Activated T-cell treated with anti-CD3 and anti-CD28 coated beads, Interleukin-2, amount 50 U/mL, for 4 hours (primary cell): ENCODE results near the gene UCN3. TPM values are rescaled to one million over a fixed set of nuclear protein-coding genes. Genes with fewer than 3 reads are reported as not detected.

ENCODE experiments used
- ATAC-seq, 2 donors: fragments of 200-7000 bp; cut with Tn5 transposase; one replicate each; pipeline ENCODE4 v1.10.0; 2021
- DNase-seq: peaks from one replicate; pipeline ENCODE4 v3.0.0-alpha.2; 2020
- H3K27me3 Mint-ChIP-seq: one replicate; pipeline ENCODE4 v1.8.0; 2021; ENCODE audit warnings: low read depth, mixed read lengths
- H3K36me3 Mint-ChIP-seq: one replicate; pipeline ENCODE4 v1.8.0; 2022; ENCODE audit warnings: mixed read lengths; ENCODE audit not compliant: insufficient read depth
- H3K4me1 Mint-ChIP-seq: one replicate; pipeline ENCODE4 v1.8.0; 2021; ENCODE audit warnings: low read depth, mixed read lengths
- H3K4me3 Mint-ChIP-seq: one replicate; pipeline ENCODE4 v1.8.0; 2021; ENCODE audit warnings: mild to moderate bottlenecking, moderate library complexity, mixed read lengths
- H3K9me3 Mint-ChIP-seq: one replicate; pipeline ENCODE4 v1.8.0; 2021; ENCODE audit warnings: mixed read lengths
- total RNA-seq, 3 donors: library from RNA; stranded (reverse); gene quantifications; one replicate each; pipeline ENCODE4 v1.2.1, GENCODE V29; 2021

The UCN3 gene
- total RNA-seq, 3 donors from 2014 or later = not detected

DNA sequence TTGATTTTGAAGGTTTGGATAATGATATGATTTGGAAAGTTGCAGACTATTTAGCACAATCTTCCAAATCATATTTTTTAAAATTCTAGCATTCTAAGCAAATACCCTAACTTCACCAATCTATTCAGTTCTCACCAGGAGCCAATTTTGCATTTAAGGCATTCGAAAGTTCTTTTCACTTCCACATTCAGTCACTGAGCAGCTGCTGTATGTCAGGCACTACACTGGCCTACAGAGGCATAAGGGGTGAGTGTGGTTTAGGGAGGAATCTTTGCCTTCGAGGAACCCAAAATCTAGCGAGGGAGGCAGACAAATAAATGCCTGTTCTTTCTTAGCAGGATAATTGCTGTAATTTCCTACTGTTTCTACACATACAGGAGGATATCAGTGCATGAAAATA, 10.7 kb upstream of the UCN3 start:
- no peak for DNase-seq
- Mint-ChIP-seq H3K9me3 (no peaks in the 10 kb centered on the region), H3K4me1 (peaks cover 3% of the 10 kb centered on the region), H3K4me3 (no peak overlapping the region), H3K27me3 (peaks cover 20% of the 10 kb centered on the region), H3K36me3 (no peaks in the 10 kb centered on the region)
- ATAC-seq = no peak

DNA sequence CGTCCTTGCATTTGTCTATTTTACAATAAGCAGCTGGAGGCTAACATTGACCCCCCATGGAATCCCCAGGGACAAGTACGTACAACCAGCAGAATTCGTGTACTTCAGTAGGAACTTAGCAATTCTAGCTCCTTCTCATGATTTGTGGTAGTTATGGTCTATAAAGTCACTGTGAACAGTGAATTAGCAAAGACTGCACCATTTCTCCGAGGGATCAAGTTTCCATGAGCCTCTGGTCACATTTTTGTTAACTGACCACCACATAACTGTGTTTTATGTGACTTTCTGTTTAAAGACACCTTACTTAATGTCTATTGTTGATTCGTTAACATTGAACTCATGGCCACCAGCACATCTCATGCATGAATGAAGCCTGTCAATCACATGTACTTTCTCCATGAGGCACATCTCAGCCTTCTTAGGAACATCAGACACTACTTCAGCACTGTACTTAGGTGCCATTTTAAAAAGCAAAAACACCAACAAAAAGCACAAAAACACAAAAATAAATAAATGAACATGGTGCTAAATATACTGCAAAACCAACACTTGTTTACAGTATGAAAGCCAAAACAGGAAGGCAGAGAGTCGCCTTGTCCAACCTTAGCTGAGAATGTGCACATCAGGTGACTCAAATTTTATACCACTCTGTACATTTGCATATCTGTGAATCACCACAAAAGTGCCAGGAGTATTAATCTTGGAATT, 9.0 kb upstream of the UCN3 start:
- DNase-seq (no peak), ATAC-seq (peak; percentile 28 to 37)
- H3K36me3 Mint-ChIP-seq = no peaks in the 10 kb centered on the region
- no peaks in the 10 kb centered on the region for H3K9me3 Mint-ChIP-seq
- H3K4me1 Mint-ChIP-seq = peaks cover 3% of the 10 kb centered on the region
- H3K4me3 Mint-ChIP-seq = no peak overlapping the region
- H3K27me3 Mint-ChIP-seq = peaks cover 21% of the 10 kb centered on the region

DNA sequence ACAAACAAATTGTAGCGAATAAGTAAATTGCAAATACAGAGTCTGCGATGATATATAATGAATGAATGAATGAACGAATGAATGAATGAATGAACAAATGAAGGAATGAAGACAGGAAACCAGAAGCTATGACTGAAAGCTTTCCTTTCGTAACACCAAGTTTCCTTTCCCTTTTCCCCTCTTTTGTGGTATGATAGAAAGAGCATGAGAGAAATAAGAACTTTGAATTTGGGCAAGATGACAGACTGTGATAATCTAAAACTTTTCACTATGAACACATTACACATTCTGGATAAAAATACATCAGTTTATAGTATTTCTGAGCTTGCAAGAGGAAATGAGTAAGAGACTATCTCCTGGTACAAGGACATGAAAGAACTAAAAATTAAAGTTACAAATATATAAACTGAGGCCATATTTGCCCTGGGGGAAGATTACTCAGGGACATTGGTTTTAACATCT, 8.4 kb upstream of the UCN3 start:
- H3K4me3 Mint-ChIP-seq = no peak overlapping the region
- H3K4me1 Mint-ChIP-seq = peaks cover 3% of the 10 kb centered on the region
- no peak for DNase-seq
- peaks cover 19% of the 10 kb centered on the region for H3K27me3 Mint-ChIP-seq
- peak; percentile 71 to 91 for ATAC-seq
- H3K36me3 Mint-ChIP-seq = no peaks in the 10 kb centered on the region
- no peaks in the 10 kb centered on the region for H3K9me3 Mint-ChIP-seq

DNA sequence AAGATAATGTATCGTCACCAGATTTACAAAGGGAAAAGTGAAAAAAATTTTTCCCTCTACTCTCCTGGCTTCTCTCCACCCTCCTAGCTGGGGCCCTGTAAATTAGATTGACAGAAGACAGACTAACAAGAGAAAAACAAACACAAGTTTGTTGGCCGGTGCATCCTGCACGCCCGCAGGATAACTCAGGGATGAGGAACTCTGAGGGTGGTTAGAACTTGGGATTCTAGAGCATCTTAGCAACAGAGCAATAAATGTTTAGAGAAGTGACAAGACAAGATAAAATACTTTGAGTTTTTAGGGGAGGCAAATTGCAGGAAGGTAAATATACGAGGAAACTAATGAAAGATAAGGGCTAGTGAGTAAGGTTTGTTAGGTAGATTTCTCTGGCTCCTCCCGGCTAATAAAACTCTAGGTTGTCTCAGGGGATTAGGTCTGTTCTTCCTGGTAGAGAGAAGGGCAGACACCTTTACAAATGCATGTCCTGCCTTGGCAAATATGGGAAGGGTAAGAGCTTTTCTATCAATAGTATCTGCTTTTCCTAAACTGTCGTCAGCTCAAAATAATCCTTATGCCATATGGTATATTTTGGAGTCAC, 4.3 kb upstream of the UCN3 start:
- DNase-seq (no peak), ATAC-seq (no peak)
- Mint-ChIP-seq H3K27me3 (peaks cover 21% of the 10 kb centered on the region), H3K36me3 (no peaks in the 10 kb centered on the region), H3K9me3 (no peaks in the 10 kb centered on the region), H3K4me1 (peaks cover 3% of the 10 kb centered on the region), H3K4me3 (no peak overlapping the region)

DNA sequence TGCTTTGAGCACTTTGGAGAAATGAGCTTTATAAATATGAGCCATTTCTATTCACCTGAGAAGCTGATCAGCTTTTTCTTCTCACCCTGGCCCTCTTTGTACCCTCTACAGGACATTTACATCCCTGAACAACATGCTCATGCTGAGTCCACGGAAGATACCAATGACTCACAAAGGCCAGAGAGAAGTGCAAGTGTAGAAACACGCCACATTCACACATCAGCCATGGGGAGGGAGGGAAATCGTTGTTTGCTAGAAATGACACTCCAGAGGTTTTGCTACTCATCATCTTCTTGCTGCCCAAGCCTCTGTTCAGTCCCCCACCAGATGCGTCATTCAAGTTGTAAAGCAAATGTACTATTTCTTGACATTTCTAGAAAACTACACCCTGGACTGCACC, 2.8 kb upstream of the UCN3 start:
- H3K27me3 Mint-ChIP-seq = peaks cover 18% of the 10 kb centered on the region
- ATAC-seq = peak in 1 of 2 donors; percentile 43

DNA sequence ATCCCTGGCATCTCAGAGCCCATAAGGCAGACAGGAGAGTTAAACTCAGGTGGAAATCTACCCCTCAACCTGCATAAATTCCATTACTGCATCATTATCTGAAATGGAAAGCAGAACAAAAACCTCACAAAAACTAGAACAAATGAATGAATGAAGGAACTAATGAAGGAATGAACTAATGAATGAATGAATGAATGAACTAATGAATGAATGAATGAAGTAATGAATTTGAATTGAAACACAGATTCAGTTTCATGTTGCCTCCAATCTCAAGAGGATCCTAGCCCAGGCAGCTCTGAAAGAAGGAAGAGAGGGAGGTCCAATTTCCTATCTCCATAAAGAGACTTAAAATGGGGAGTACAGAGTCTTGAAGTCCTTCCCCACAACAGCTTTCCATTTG, 1.9 kb upstream of the UCN3 start:
- Mint-ChIP-seq H3K4me3 (no peak overlapping the region), H3K36me3 (no peaks in the 10 kb centered on the region)
- ATAC-seq = no peak

More for the DNA sequence above, 2.8 kb upstream of the UCN3 start:
- H3K36me3 Mint-ChIP-seq = no peaks in the 10 kb centered on the region
- H3K4me3 Mint-ChIP-seq = no peak overlapping the region
- H3K4me1 Mint-ChIP-seq = no peaks in the 10 kb centered on the region
- no peaks in the 10 kb centered on the region for H3K9me3 Mint-ChIP-seq
- DNase-seq = no peak

DNA sequence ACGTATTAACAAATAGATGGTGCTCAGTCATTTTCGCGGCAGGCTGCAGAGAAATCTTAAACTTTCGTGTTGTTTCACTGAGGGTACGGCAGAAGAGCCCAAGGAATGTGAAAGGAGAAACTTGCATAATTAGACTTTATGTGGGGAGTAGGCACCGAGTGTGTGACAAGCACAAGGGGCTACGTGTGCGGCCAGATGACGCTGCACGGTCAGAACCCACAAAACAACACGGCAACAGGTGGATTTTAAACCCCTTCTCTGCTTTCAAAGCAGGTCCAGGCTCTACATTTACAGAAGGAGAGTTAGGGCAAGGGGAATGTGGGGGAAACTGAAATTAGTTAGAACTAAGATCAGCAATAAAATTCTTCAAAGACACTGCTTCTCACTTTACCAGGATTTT, 392 bp upstream of the UCN3 start:
- Mint-ChIP-seq H3K4me1 (no peaks in the 10 kb centered on the region), H3K4me3 (no peak overlapping the region), H3K27me3 (peaks cover 16% of the 10 kb centered on the region), H3K36me3 (no peaks in the 10 kb centered on the region), H3K9me3 (no peaks in the 10 kb centered on the region)
- ATAC-seq (no peak), DNase-seq (no peak)

More for the DNA sequence above, 1.9 kb upstream of the UCN3 start:
- peaks cover 16% of the 10 kb centered on the region for H3K27me3 Mint-ChIP-seq
- no peak for DNase-seq
- no peaks in the 10 kb centered on the region for H3K9me3 Mint-ChIP-seq
- H3K4me1 Mint-ChIP-seq = no peaks in the 10 kb centered on the region

DNA sequence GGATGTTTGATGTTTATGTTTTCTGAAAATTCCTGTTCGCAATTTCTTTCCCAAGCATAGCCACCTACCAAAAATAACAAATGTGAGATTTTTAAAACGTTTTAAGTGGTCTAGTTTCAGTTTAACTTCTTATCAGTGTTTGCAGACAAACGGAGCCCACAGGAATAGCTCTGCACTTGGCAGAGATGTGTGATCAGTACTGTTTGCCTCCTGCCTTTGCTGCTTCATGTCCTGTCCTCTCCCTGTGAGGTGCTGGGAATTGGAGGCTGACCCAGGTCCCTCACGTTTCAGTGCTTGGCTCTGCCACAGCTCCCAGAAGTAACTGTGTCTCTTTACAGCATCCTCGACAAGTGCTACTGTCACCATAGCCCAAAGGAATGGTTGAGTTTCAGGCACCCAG, 1.2 kb downstream of the UCN3 start:
- DNase-seq = no peak
- Mint-ChIP-seq H3K4me1 (no peaks in the 10 kb centered on the region), H3K27me3 (peaks cover 11% of the 10 kb centered on the region), H3K9me3 (no peaks in the 10 kb centered on the region), H3K4me3 (no peak overlapping the region), H3K36me3 (no peaks in the 10 kb centered on the region)
- ATAC-seq = no peak

DNA sequence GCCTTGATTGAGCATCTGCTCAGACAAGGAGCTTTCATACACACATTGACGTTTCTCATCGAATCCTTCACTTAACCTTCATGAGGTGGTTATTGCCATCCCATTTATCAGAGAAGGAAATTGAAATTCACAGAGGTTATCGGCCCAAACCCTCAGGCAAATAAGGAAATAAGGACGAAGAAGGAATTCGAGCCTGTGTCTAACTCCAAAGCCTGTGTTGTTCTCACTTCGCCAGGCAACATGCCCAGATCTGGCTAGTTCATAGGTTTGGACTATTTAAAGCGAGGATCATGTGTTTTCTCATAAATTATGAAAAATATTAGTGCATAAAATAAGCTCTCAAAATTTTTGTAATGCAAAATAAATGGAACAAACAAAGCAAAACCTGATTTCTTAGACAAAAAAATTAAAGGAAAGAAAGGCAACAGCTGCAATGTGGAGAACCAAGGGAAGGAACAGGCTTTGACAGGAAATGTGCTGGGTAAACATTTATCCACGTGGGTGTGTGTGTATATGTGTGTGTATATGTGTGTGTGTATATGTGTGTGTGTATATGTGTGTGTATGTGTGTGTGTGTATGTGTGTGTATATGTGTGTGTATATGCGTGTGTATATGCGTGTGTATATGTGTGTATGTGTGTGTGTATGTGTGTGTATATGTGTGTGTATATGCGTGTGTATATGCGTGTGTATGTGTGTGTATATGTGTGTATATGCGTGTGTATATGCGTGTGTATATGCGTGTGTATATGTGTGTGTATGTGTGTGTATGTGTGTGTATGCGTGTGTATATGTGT, 4.8 kb downstream of the UCN3 start:
- no peak for DNase-seq
- no peaks in the 10 kb centered on the region for H3K9me3 Mint-ChIP-seq
- H3K4me3 Mint-ChIP-seq = no peak overlapping the region
- peaks cover 4% of the 10 kb centered on the region for H3K27me3 Mint-ChIP-seq
- no peaks in the 10 kb centered on the region for H3K36me3 Mint-ChIP-seq
- ATAC-seq = no peak
- H3K4me1 Mint-ChIP-seq = no peaks in the 10 kb centered on the region

DNA sequence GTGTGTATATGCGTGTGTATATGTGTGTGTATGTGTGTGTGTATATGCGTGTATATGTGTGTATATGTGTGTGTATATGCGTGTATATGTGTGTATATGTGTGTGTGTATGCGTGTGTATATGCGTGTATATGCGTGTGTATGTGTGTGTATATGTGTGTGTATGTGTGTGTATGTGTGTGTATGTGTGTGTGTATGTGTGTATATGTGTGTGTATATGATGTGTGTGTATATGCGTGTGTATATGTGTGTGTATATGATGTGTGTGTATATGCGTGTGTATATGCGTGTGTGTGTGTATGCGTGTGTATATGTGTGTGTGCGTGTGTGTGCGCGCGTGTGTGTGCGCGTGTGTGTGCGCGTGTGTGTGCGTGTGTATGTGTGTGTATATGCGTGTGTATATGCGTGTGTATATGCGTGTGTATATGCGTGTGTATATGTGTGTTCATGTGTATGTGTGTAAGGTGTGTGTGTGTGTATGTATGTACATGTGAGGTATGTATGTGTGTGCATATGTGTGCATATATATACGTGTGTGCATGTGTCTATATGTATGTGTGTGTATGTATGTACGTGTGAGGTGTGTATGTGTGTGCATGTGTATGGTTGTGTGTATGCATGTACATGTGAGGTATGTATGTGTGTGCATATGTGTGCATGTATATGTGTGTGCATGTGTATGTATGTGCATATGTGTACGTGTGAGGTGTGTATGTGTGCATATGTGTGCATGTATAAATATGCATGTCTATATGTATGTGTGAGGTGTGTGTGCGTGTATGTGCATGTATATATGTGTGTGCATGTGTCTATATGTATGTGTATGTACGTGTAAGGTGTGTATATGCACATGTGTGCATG, 6.0 kb downstream of the UCN3 start:
- H3K4me1 Mint-ChIP-seq = no peaks in the 10 kb centered on the region
- no peak overlapping the region for H3K4me3 Mint-ChIP-seq
- no peak for ATAC-seq
- no peak for DNase-seq
- peaks cover 6% of the 10 kb centered on the region for H3K27me3 Mint-ChIP-seq
- H3K9me3 Mint-ChIP-seq = no peaks in the 10 kb centered on the region
- H3K36me3 Mint-ChIP-seq = no peaks in the 10 kb centered on the region

DNA sequence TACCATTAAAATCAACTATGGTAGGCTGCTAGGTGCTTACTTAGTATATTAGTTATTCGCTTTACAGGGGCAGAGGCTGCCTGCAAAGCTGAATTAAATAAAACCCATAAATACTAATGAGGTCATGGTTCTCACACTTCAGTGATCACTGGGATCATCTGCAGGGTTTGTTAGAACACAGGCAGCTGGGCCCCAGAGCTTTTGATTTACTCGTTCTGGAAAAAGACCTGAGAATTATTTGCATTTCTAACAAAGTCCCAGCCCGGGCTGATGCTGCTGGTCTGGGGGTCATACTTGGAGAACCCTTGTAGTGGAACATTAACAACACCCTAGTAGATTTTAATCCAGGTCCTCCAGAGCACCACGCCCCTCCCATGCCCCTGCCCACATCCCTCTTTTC, 8.5 kb downstream of the UCN3 start:
- Mint-ChIP-seq H3K9me3 (no peaks in the 10 kb centered on the region), H3K4me3 (no peak overlapping the region), H3K27me3 (peaks cover 6% of the 10 kb centered on the region), H3K4me1 (no peaks in the 10 kb centered on the region), H3K36me3 (no peaks in the 10 kb centered on the region)
- ATAC-seq (no peak), DNase-seq (no peak)

DNA sequence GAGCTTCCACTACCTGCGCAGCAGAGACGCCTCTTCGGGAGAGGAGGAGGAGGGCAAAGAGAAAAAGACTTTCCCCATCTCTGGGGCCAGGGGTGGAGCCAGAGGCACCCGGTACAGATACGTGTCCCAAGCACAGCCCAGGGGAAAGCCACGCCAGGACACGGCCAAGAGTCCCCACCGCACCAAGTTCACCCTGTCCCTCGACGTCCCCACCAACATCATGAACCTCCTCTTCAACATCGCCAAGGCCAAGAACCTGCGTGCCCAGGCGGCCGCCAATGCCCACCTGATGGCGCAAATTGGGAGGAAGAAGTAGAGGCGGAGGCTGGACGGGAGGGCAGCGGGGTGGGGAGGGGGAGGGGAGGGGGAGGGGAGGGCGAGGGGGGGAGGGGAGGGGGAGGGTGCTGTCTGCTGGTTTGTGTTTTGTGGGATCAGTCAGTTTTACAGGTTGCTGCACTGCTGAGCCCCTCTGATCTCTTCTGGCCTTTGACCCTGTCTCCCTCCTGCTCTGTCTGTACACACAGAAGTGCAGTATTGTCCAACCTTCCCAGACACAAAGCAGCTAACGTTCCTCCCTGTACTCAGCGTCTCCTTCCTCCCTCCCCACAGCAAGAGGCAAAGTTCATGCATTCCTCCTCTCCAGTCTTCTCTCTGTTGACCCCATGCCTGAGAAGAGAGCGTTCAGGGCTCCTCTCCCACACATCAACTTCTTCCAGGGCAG, 9.3 kb downstream of the UCN3 start:
- Mint-ChIP-seq H3K27me3 (peaks cover 6% of the 10 kb centered on the region), H3K36me3 (no peaks in the 10 kb centered on the region), H3K4me1 (no peaks in the 10 kb centered on the region), H3K4me3 (no peak overlapping the region), H3K9me3 (peaks cover under 1% of the 10 kb centered on the region)
- DNase-seq (no peak), ATAC-seq (no peak)

DNA sequence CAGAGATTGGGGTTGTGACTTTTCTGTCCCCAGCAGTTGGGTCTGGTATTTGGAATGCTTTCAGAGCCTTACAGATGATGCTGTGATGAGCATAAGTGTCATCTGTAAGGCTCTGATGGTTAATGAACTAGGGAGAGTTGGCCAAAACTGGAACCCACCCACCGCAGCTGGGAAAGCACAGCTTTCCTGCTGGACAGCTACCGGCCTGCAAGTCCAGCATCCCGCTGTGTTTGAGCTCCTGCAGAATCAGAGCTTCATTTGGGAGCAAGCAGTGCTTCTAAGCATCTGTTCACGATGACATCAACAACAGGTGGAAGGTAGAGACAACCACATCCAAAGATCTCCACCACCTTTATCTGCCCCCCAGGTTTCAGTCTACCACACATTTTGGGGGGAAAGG, 11.7 kb downstream of the UCN3 start:
- no peak for ATAC-seq
- Mint-ChIP-seq H3K27me3 (peaks cover 6% of the 10 kb centered on the region), H3K4me3 (no peak overlapping the region)

More for the DNA sequence above, 11.7 kb downstream of the UCN3 start:
- Mint-ChIP-seq H3K4me1 (no peaks in the 10 kb centered on the region), H3K36me3 (no peaks in the 10 kb centered on the region), H3K9me3 (peaks cover 4% of the 10 kb centered on the region)
- DNase-seq = no peak
